OCI-LY3 (cell line): ENCODE results near the gene ATP2A2.
"Not testable (repeated sequence)": the region's sequence is repeated elsewhere in the genome, so short reads cannot be mapped to it uniquely, and the experiment has no call there.

ENCODE experiments used
- H2AFZ ChIP-seq: fragments of 200-600, 300-600 bp; shearing (Covaris generic); 2 replicates; pipeline ENCODE4 v1.6.0; 2014; ENCODE audit warnings: antibody characterized with exemption, low read depth, low read length
- H3K27ac ChIP-seq: fragments of 200-600, 300-600 bp; sonication (generic); 2 replicates; pipeline ENCODE4 v1.5.1; 2014; ENCODE audit warnings: mild to moderate bottlenecking, low read length, moderate library complexity, mixed read lengths
- H3K27me3 ChIP-seq: fragments of 200-600, 300-600 bp; sonication (generic); 2 replicates; pipeline ENCODE4 v1.6.1; 2014; ENCODE audit warnings: low read depth, low read length, mixed read lengths
- H3K36me3 ChIP-seq: fragments of 200-600, 300-600 bp; sonication (generic); replicated peaks from 2 replicates; pipeline ENCODE3; 2014; ENCODE audit warnings: low read depth, low read length, mixed read lengths
- H3K4me1 ChIP-seq: fragments of 300-600, 200-600 bp; sonication (generic); 2 replicates; pipeline ENCODE4 v1.6.1; 2014; ENCODE audit warnings: low read length, mixed read lengths
- H3K4me2 ChIP-seq: fragments of 200-600, 300-600 bp; sonication (generic); 2 replicates; pipeline ENCODE4 v1.6.1; 2014; ENCODE audit warnings: low read length, mixed read lengths
- H3K4me3 ChIP-seq: fragments of 300-600, 200-600 bp; sonication (generic); 2 replicates; pipeline ENCODE4 v1.5.1; 2014; ENCODE audit warnings: antibody characterized with exemption, mild to moderate bottlenecking, low read length, moderate library complexity
- H3K79me2 ChIP-seq: fragments of 300-600, 200-600 bp; shearing (Covaris generic); 2 replicates; pipeline ENCODE4 v1.6.1; 2014; ENCODE audit warnings: mild to moderate bottlenecking, low read length, mixed read lengths
- H3K9ac ChIP-seq: fragments of 300-600, 200-600 bp; shearing (Covaris generic); 2 replicates; pipeline ENCODE4 v1.6.0; 2014; ENCODE audit warnings: mild to moderate bottlenecking, low read length, moderate library complexity
- H3K9me3 ChIP-seq: fragments of 200-600, 300-600 bp; shearing (Covaris generic); 2 replicates; pipeline ENCODE4 v1.6.1; 2014; ENCODE audit warnings: low read length, mixed read lengths; ENCODE audit not compliant: insufficient read depth
- H4K20me1 ChIP-seq: fragments of 200-600, 300-600 bp; sonication (generic); 2 replicates; pipeline ENCODE4 v1.6.1; 2016; ENCODE audit warnings: low read length, mixed read lengths; ENCODE audit not compliant: insufficient read depth
- EZH2phosphoT487 ChIP-seq: fragments of 200-600 bp; shearing (Covaris generic); IDR thresholded peaks from 2 replicates; pipeline ENCODE4 v1.6.1; 2018; ENCODE audit warnings: antibody characterized with exemption, mixed run types, low read depth
- TF ChIP-seq, protein P1 (sequence below): fragments of 200-600, 300-600 bp; sonication (generic); IDR thresholded peaks from 2 replicates; pipeline ENCODE4 v1.5.1; 2014; ENCODE audit warnings: antibody characterized with exemption, low read length, low read depth

ATP2A2 gene

GRCh38 chr12:110339184-110339952 lies 58.3 kb downstream of the ATP2A2 start:
- peaks cover 35% of the 10 kb centered on the region for H3K79me2 ChIP-seq
- peaks cover 17% of the 10 kb centered on the region; the same call in 1 of the 2 replicates for H4K20me1 ChIP-seq
- H3K27ac ChIP-seq, result peak overlapping the region; percentile 53
- peak overlapping the region; percentile 11; the same call in 1 of the 2 replicates for H3K4me2 ChIP-seq
- H3K36me3 ChIP-seq, result peaks cover 92% of the 10 kb centered on the region
- H3K4me3 ChIP-seq, result no peak overlapping the region
- H3K9ac ChIP-seq, result no peak overlapping the region
- TF ChIP-seq, protein P1, sequence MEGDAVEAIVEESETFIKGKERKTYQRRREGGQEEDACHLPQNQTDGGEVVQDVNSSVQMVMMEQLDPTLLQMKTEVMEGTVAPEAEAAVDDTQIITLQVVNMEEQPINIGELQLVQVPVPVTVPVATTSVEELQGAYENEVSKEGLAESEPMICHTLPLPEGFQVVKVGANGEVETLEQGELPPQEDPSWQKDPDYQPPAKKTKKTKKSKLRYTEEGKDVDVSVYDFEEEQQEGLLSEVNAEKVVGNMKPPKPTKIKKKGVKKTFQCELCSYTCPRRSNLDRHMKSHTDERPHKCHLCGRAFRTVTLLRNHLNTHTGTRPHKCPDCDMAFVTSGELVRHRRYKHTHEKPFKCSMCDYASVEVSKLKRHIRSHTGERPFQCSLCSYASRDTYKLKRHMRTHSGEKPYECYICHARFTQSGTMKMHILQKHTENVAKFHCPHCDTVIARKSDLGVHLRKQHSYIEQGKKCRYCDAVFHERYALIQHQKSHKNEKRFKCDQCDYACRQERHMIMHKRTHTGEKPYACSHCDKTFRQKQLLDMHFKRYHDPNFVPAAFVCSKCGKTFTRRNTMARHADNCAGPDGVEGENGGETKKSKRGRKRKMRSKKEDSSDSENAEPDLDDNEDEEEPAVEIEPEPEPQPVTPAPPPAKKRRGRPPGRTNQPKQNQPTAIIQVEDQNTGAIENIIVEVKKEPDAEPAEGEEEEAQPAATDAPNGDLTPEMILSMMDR, result no peak
- no peak for TF ChIP-seq EZH2phosphoT487
- peaks cover 15% of the 10 kb centered on the region for H3K4me1 ChIP-seq
- H3K9me3 ChIP-seq, result no peaks in the 10 kb centered on the region
- H3K27me3 ChIP-seq, result no peaks in the 10 kb centered on the region
- H2AFZ ChIP-seq, result no peak overlapping the region

DNA sequence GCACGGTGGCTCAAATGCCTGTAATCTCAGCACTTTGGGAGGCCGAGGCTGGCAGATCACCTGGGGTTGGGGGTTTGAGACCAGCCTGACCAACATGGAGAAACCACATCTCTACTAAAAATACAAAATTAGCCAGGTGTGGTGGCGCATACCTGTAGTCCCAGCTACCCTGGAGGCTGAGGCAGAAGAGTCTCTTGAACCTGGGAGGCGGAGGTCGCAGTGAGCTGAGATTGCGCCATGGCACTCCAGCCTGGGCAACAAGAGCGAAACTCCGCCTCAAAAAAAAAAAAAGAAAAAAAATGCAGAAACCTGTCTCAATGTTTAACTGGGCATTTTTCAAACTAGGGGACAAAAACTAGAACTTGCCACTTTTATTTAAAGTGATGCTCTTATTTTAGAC lies 59.2 kb downstream of the ATP2A2 start:
- H3K4me3 ChIP-seq, H3K27me3 ChIP-seq, H2AFZ ChIP-seq, H3K27ac ChIP-seq, H3K9me3 ChIP-seq, H3K4me2 ChIP-seq, H3K9ac ChIP-seq: not testable (repeated sequence)
- Histone ChIP-seq H3K4me1 (peaks cover 15% of the 10 kb centered on the region), H4K20me1 (peaks cover 17% of the 10 kb centered on the region; the same call in 1 of the 2 replicates), H3K79me2 (peaks cover 32% of the 10 kb centered on the region), H3K36me3 (peaks cover 94% of the 10 kb centered on the region)

- H3K27ac ChIP-seq, result no peak overlapping the region
- H2AFZ ChIP-seq, result no peak overlapping the region
- no peaks in the 10 kb centered on the region for H3K9me3 ChIP-seq
- TF ChIP-seq, protein P1, result no peak
- no peak for TF ChIP-seq EZH2phosphoT487
- H3K9ac ChIP-seq, result no peak overlapping the region
- H3K4me3 ChIP-seq, result no peak overlapping the region
- H3K79me2 ChIP-seq, result peaks cover 28% of the 10 kb centered on the region
- peaks cover 15% of the 10 kb centered on the region for H3K4me1 ChIP-seq
- peaks cover 17% of the 10 kb centered on the region; the same call in 1 of the 2 replicates for H4K20me1 ChIP-seq
- H3K4me2 ChIP-seq, result no peak overlapping the region
- H3K36me3 ChIP-seq, result peaks cover 94% of the 10 kb centered on the region
- H3K27me3 ChIP-seq, result no peaks in the 10 kb centered on the region
These were observed 59.7 kb downstream of the ATP2A2 start for GRCh38 chr12:110340706-110341105.

GRCh38 chr12:110342157-110342556 lies 61.1 kb downstream of the ATP2A2 start:
- no peak overlapping the region for H3K4me3 ChIP-seq
- H3K4me2 ChIP-seq, result no peak overlapping the region
- TF ChIP-seq, protein P1, result no peak
- TF ChIP-seq EZH2phosphoT487, result no peak
- no peak overlapping the region for H2AFZ ChIP-seq
- H3K27ac ChIP-seq, result no peak overlapping the region
- H3K9me3 ChIP-seq, result no peaks in the 10 kb centered on the region
- H3K79me2 ChIP-seq, result peaks cover 19% of the 10 kb centered on the region
- H3K36me3 ChIP-seq, result peaks cover 93% of the 10 kb centered on the region
- no peak overlapping the region for H3K9ac ChIP-seq
- H4K20me1 ChIP-seq, result peaks cover 13% of the 10 kb centered on the region; the same call in 1 of the 2 replicates
- H3K27me3 ChIP-seq, result no peaks in the 10 kb centered on the region
- H3K4me1 ChIP-seq, result peaks cover 15% of the 10 kb centered on the region
